GM18909 (cell line): ENCODE results near the gene CEP295NL.
"Not testable (repeated sequence)": the region's sequence is repeated elsewhere in the genome, so short reads cannot be mapped to it uniquely, and the experiment has no call there.

ENCODE experiments used
- ATAC-seq: cut with Tn5 transposase; IDR thresholded peaks from one replicate; pipeline ENCODE4 v1.9.1; 2021; ENCODE audit warnings: mild to moderate bottlenecking; ENCODE audit not compliant: unreplicated experiment, poor library complexity

The CEP295NL gene

GRCh38 chr17:78929908-78930775 lies 27.1 kb upstream of the CEP295NL start:
- ATAC-seq: no peak

- no peak for ATAC-seq
Observed at GRCh38 chr17:78925662-78926555, 22.9 kb upstream of the CEP295NL start.

GRCh38 chr17:78925234-78925633 lies 22.2 kb upstream of the CEP295NL start, which contains the start of gene TIMP2:
TSS of gene TIMP2 (minus strand) at chr17:78925387. CDS start at chr17:78925088, 299 bp downstream.
- ATAC-seq: no peak

- ATAC-seq: no peak
Observed at GRCh38 chr17:78924481-78925151, 21.6 kb upstream of the CEP295NL start.

GRCh38 chr17:78923660-78924453 lies 20.9 kb upstream of the CEP295NL start:
- ATAC-seq: no peak

- ATAC-seq: no peak
Observed at GRCh38 chr17:78922816-78923498, 20.0 kb upstream of the CEP295NL start.

GRCh38 chr17:78921437-78921971 lies 18.5 kb upstream of the CEP295NL start:
- ATAC-seq: no peak

- no peak for ATAC-seq
Observed at GRCh38 chr17:78920528-78920927, 17.5 kb upstream of the CEP295NL start.

GRCh38 chr17:78919861-78920450 lies 17.0 kb upstream of the CEP295NL start:
- ATAC-seq: no peak

- ATAC-seq: no peak
Observed at GRCh38 chr17:78918979-78919378, 16.0 kb upstream of the CEP295NL start.

- ATAC-seq: no peak
Observed at GRCh38 chr17:78917451-78918275, 14.7 kb upstream of the CEP295NL start.

GRCh38 chr17:78915872-78916632 lies 13.1 kb upstream of the CEP295NL start:
- ATAC-seq: no peak

GRCh38 chr17:78913115-78913514 lies 10.1 kb upstream of the CEP295NL start:
- ATAC-seq: no peak

- ATAC-seq: no peak
Observed at GRCh38 chr17:78912082-78912481, 9.1 kb upstream of the CEP295NL start.

- ATAC-seq: not testable (repeated sequence)
Observed at GRCh38 chr17:78911543-78911942, 8.5 kb upstream of the CEP295NL start.

GRCh38 chr17:78910497-78911284 lies 7.7 kb upstream of the CEP295NL start:
- ATAC-seq: no peak
